GM19239 (cell line): Measurements from ENCODE around the gene WFDC10A.
"Not testable (repeated sequence)": the region's sequence is repeated elsewhere in the genome, so short reads cannot be mapped to it uniquely, and the experiment has no call there.

Experiments used
- DNase-seq: peaks from one replicate; pipeline ENCODE4 v3.0.0; 2011; ENCODE audit warnings: low spot score; ENCODE audit not compliant: insufficient read length
- FAIRE-seq: peaks from 2 replicates; lab custom pipeline; 2011; peaks lifted over from hg19 to GRCh38; lab: Jason Lieb, UNC

Gene WFDC10A

GRCh38 chr20:45646875-45647274 is 17.3 kb downstream of the WFDC10A start:
- FAIRE-seq (no peak), DNase-seq (no peak)

GRCh38 chr20:45647441-45648050 is 18.0 kb downstream of the WFDC10A start:
- FAIRE-seq = no peak
- no peak for DNase-seq

GRCh38 chr20:45649312-45649863 is 19.8 kb downstream of the WFDC10A start:
- DNase-seq = no peak
- no peak for FAIRE-seq

GRCh38 chr20:45651726-45652125 is 22.2 kb downstream of the WFDC10A start:
- FAIRE-seq, DNase-seq: not testable (repeated sequence)

GRCh38 chr20:45657038-45657437 is 27.5 kb downstream of the WFDC10A start:
- DNase-seq, FAIRE-seq: not testable (repeated sequence)

- FAIRE-seq = no peak
- no peak for DNase-seq
Observed at GRCh38 chr20:45670139-45670538, 40.6 kb downstream of the WFDC10A start, which contains the start of gene WFDC11. WFDC11 (minus strand) TSS chr20:45670239; CDS start chr20:45650600, 19,639 bp downstream.

GRCh38 chr20:45672765-45673164 is 43.2 kb downstream of the WFDC10A start:
- no peak for FAIRE-seq
- no peak for DNase-seq

- FAIRE-seq (no peak), DNase-seq (no peak)
Observed at GRCh38 chr20:45679650-45680049, 50.1 kb downstream of the WFDC10A start.
